Cardiac fibroblast (primary cell): ENCODE results near the gene RPS26.
"Not testable (repeated sequence)": the region's sequence is repeated elsewhere in the genome, so short reads cannot be mapped to it uniquely, and the experiment has no call there.

ENCODE experiments used
- DNase-seq, 2 donors: peaks; one replicate each; pipeline versions ENCODE4 v3.0.0 to v3.0.0-alpha.2; 2010; ENCODE audit warnings: low read depth in 2 of 2
- H3K4me3 ChIP-seq, 2 donors: replicated peaks in 1 of 2; 1 replicate in 1 of 2; 2 replicates in 1 of 2; pipeline ENCODE4 v1.5.1; 2011; ENCODE audit warnings: low read depth in 2 of 2, low read length in 2 of 2, mild to moderate bottlenecking in 2 of 2, moderate library complexity in 1 of 2
- CTCF ChIP-seq: IDR thresholded peaks from one replicate; pipeline ENCODE4 v1.5.1; 2011; ENCODE audit warnings: low read depth, mild to moderate bottlenecking, low read length, inconsistent platforms

Gene RPS26

DNA sequence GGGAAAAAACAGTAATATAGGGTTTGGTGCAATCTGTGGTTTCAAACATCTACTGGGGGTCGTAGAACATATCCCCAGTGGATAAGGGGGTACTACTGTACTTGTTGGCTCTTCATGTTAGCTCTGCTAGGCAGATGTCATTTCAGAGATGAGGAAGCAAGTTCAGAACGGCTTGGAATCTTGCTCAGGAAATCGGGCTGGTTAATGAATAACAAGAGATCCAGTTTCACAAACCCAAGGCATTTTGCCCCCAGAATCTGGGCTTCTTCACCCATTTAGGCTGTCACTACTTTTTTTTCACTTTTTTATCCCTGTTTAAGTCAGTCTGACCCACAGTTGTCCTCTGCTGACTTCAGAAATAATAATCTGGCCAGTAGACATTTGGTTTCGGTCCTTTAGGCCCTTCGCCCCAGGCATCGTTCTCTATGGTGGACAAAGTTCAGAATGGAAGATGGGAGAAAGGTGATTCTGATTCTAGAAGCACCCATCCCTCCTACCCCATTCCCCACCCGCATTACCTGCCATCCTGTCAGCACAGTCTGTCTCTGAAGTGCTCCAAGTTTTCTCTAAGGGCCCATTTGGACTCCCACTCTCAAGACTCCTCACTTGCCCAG is 40.1 kb upstream of the RPS26 start:
- no peak for TF ChIP-seq CTCF
- H3K4me3 ChIP-seq, result no peak overlapping the region
- no peak for DNase-seq

DNA sequence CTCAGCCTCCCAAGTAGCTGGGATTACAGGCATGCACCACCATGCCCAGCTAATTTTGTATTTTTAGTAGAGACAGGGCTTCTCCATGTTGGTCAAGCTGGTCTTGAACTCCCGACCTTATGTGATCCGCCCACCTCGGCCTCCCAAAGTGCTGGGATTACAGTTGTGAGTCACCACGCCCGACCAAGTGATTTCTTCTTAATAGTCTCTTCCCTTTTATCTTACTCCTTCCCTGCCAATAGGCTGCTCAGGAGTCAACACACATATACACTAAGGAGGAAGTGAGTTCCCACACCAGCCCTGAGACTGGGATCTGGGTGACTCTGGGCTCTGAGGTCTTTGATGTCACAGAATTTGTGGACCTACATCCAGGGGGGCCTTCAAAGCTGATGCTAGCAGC is 38.3 kb upstream of the RPS26 start:
- H3K4me3 ChIP-seq, DNase-seq: not testable (repeated sequence)

DNA sequence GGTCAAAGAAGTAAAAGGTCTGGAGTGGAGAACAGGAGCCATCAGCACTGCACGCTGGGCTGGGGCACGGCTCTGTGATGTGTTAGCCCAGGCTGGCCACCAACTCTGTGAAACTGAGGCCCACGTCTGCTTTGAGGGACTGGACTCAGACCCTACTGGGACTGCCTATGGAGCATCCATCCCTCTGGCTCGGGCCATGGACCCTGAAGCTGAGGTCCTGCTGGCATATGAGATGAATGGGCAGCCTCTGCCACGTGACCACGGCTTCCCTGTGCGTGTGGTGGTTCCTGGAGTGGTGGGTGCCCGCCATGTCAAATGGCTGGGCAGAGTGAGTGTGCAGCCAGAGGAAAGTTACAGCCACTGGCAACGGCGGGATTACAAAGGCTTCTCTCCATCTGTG is 37.5 kb upstream of the RPS26 start:
- H3K4me3 ChIP-seq, result no peak overlapping the region
- no peak for DNase-seq
- TF ChIP-seq CTCF, result no peak

DNA sequence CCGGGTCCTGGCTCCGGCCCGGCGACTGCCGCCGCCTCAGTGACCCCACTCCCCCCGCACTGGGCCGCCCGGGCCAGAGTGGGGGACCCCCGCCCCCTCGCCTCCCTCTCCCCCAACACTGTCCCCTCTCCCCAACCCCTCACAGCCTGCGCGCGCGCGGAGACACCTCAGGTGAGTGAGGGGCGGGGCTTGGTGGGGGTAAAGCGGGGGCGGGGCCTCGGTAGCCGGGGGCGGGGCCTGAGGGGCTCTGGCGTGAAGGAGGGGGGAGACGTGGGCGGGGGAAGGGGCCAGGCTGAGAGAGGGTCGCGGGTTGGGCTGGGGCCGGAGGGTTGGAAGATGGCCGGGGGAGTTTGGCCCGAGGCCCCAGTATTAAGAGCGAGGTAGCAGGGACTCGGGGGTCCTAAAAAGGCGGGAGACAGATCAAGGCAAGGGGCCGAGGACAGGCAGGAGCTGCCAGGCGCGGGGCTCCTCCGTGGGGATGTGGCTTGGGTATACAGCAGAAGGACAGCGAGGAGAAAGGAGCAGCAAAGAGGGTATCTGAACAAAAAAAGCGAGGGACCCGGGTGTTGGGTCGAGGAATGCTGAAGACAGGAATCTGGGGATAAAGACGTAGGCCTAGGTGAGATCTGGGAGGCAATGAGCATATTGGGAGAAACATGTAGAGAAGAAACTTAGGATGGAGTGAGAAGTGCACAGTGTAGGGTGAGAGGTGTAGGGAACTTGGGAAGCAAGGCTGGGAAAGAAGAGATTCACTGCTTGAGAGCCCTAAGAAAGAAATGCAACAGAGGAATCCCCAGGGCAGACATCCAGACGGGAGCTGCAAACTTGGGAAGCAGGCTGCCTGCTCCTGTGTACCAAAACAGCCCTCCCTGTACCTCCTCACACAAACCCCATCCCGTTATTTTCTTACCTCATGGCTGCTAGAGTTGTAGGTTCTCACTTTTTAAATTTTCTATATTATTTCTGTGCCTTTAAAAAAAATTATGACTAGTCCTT is 33.9 kb upstream of the RPS26 start:
- DNase-seq, result peak in 1 of 2 donors; percentile 12
- no peak for TF ChIP-seq CTCF
- H3K4me3 ChIP-seq, result peak overlapping the region; percentile 67

GRCh38 chr12:56010111-56010570 is 31.6 kb upstream of the RPS26 start:
- DNase-seq, result no peak
- TF ChIP-seq CTCF, result no peak
- no peak overlapping the region for H3K4me3 ChIP-seq

DNA sequence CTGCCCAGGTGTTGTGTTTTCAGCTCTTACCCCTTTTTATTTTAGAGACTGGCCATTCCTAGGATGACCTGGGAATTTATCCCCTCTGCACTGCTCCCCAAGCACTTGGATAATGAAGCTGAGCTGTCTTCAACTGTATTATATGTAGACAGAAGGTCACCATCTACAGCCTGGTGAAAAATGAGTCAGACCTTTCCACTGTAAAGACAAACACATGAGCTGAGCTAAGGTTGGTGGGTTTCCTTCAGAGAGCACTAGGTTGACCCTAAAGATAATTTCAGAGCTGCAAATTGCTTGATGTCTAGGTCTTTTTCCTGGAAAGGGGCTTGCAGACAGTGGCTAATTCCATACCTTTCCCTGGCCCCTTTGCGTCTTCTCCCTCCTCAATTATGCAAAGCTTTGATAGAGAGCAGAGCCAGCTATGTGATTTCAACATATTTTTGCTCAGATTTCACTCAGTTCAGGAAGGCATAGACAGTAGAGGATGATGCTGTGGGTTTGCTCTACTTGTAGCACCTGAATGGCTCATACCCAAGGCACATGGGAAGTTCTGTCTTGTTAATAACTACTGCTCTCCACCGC is 30.1 kb upstream of the RPS26 start:
- no peak for DNase-seq
- no peak overlapping the region for H3K4me3 ChIP-seq
- no peak for TF ChIP-seq CTCF

DNA sequence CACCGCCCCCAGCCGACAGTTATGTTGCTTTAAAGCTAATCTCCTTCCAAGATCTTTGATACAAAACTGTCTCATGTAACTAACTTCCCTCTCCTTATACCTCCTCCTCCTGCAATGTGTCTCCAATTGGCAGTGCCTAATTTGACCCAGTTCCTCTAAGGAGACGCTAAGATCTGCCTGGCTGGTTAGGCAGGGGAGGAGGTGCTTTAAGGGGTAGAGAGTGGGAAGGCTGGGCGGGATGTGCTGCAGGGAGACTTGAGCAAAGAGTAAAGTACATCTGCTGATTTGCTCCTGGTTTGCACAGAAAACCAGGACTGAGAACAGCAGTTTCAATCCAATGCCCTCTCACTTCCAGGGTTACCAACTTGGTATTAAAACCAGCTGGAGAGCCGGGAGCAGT is 28.2 kb upstream of the RPS26 start:
- DNase-seq, result no peak
- no peak overlapping the region for H3K4me3 ChIP-seq
- TF ChIP-seq CTCF, result no peak
